Measurements from ENCODE around the gene SEMA3G.

DNA sequence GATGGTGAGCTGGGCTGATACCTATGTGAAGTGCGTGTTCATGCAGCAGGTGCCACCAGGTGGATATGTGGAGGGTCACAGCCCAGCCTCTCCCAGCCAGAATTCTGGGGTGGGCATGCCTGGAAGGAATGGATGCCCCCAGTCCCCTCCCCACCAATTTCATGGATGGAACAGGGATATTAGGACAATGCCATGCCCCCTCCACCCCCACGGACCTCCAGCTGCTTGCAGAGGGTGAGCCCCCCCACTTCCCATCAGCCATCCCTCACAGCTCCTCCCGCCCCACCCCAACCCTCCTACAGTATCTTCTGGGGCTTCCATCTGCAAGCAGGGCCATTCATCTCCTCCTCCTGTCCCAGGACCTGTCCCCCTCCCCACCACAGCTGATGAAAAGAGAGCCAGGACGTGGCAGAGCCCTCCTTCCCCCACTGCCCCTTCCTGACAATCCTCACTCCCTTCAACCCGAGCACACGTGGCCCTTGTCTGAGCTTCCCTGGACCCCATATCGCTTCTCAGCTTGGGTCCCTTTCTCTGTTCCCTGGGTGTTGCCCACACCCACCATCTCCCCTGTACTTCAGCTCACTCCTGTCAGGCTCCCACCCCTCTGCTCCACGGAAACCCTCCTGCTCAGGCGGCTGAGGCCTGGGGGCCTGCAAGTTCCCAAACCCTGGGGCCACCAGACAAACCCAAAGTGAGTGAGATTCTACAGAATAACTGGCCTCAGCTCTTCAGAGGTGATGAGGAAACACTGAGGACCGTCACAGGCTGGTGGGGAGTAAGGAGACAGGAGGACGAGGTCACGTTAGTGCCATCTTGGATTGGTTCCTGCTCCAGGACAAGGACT is 2.8 kb upstream of the SEMA3G start:
- TF ChIP-seq, protein P1, sequence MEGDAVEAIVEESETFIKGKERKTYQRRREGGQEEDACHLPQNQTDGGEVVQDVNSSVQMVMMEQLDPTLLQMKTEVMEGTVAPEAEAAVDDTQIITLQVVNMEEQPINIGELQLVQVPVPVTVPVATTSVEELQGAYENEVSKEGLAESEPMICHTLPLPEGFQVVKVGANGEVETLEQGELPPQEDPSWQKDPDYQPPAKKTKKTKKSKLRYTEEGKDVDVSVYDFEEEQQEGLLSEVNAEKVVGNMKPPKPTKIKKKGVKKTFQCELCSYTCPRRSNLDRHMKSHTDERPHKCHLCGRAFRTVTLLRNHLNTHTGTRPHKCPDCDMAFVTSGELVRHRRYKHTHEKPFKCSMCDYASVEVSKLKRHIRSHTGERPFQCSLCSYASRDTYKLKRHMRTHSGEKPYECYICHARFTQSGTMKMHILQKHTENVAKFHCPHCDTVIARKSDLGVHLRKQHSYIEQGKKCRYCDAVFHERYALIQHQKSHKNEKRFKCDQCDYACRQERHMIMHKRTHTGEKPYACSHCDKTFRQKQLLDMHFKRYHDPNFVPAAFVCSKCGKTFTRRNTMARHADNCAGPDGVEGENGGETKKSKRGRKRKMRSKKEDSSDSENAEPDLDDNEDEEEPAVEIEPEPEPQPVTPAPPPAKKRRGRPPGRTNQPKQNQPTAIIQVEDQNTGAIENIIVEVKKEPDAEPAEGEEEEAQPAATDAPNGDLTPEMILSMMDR (conservative IDR thresholded peaks at IDR 0.05; ENCODE audit: low read depth, low read length): no peak
- TF ChIP-seq EZH2phosphoT487 (IDR thresholded peaks at IDR 0.05; ENCODE audit: borderline replicate concordance, low read length) (no peak), EZH2 (IDR thresholded peaks at IDR 0.05; ENCODE audit: low read length, unreplicated experiment) (no peak)
